Central memory CD8-positive, alpha-beta T cell (primary cell): ENCODE data around the gene L2HGDH.

Source experiments
- ATAC-seq: fragments of 150-1000 bp; cut with Tn5 transposase; replicated peaks from 2 replicates; pipeline ENCODE4 v1.10.0; 2022; ENCODE audit warnings: mild to moderate bottlenecking, moderate FRiP score, moderate number of reproducible peaks; ENCODE audit not compliant: poor library complexity, severe bottlenecking; ENCODE audit errors: extremely low read depth
- DNase-seq, 2 donors: peaks; one replicate each; pipeline ENCODE4 v3.0.0; 2021; ENCODE audit warnings: low spot score in 2 of 2
- H3K27ac Mint-ChIP-seq: one replicate; pipeline ENCODE4 v1.8.0; 2022; ENCODE audit warnings: low read depth, mild to moderate bottlenecking, moderate library complexity, mixed read lengths
- H3K27me3 Mint-ChIP-seq: one replicate; pipeline ENCODE4 v1.8.0; 2022; ENCODE audit warnings: mixed read lengths
- H3K36me3 Mint-ChIP-seq: one replicate; pipeline ENCODE4 v1.8.0; 2022; ENCODE audit warnings: mild to moderate bottlenecking, moderate library complexity, mixed read lengths; ENCODE audit not compliant: insufficient read depth
- H3K4me1 Mint-ChIP-seq: one replicate; pipeline ENCODE4 v1.8.0; 2022; ENCODE audit warnings: mixed read lengths
- H3K4me3 Mint-ChIP-seq: one replicate; pipeline ENCODE4 v1.8.0; 2022; ENCODE audit warnings: mild to moderate bottlenecking, moderate library complexity, mixed read lengths
- H3K9me3 Mint-ChIP-seq: one replicate; pipeline ENCODE4 v1.8.0; 2022; ENCODE audit warnings: mixed read lengths

The L2HGDH gene

GRCh38 chr14:50260072-50260471 lies 52.0 kb downstream of the L2HGDH start:
- no peak overlapping the region for H3K4me3 Mint-ChIP-seq
- H3K9me3 Mint-ChIP-seq: no peaks in the 10 kb centered on the region
- H3K27me3 Mint-ChIP-seq: no peaks in the 10 kb centered on the region
- DNase-seq (no peak), ATAC-seq (no peak)
- H3K27ac Mint-ChIP-seq: no peak overlapping the region
- H3K36me3 Mint-ChIP-seq: peaks cover 2% of the 10 kb centered on the region
- H3K4me1 Mint-ChIP-seq: no peaks in the 10 kb centered on the region

- Mint-ChIP-seq H3K36me3 (peaks cover 2% of the 10 kb centered on the region), H3K4me1 (no peaks in the 10 kb centered on the region), H3K27me3 (no peaks in the 10 kb centered on the region), H3K4me3 (no peak overlapping the region), H3K27ac (no peak overlapping the region), H3K9me3 (no peaks in the 10 kb centered on the region)
- DNase-seq: no peak
- ATAC-seq: no peak
These were observed 54.3 kb downstream of the L2HGDH start for GRCh38 chr14:50257732-50258131.

GRCh38 chr14:50254248-50254647 lies 57.8 kb downstream of the L2HGDH start:
- no peak overlapping the region for H3K4me3 Mint-ChIP-seq
- no peak overlapping the region for H3K27ac Mint-ChIP-seq
- H3K9me3 Mint-ChIP-seq: no peaks in the 10 kb centered on the region
- ATAC-seq (no peak), DNase-seq (no peak)
- no peaks in the 10 kb centered on the region for H3K27me3 Mint-ChIP-seq
- H3K4me1 Mint-ChIP-seq: no peaks in the 10 kb centered on the region
- H3K36me3 Mint-ChIP-seq: no peaks in the 10 kb centered on the region

GRCh38 chr14:50249136-50249775 lies 62.8 kb downstream of the L2HGDH start:
- Mint-ChIP-seq H3K4me1 (no peaks in the 10 kb centered on the region), H3K27me3 (no peaks in the 10 kb centered on the region), H3K27ac (no peak overlapping the region), H3K36me3 (peaks cover 4% of the 10 kb centered on the region), H3K9me3 (no peaks in the 10 kb centered on the region), H3K4me3 (no peak overlapping the region)
- ATAC-seq: no peak
- no peak for DNase-seq

GRCh38 chr14:50247245-50247644 lies 64.8 kb downstream of the L2HGDH start:
- no peaks in the 10 kb centered on the region for H3K9me3 Mint-ChIP-seq
- DNase-seq: no peak
- peaks cover 4% of the 10 kb centered on the region for H3K36me3 Mint-ChIP-seq
- H3K4me3 Mint-ChIP-seq: no peak overlapping the region
- H3K27ac Mint-ChIP-seq: no peak overlapping the region
- H3K4me1 Mint-ChIP-seq: no peaks in the 10 kb centered on the region
- no peak for ATAC-seq
- no peaks in the 10 kb centered on the region for H3K27me3 Mint-ChIP-seq

GRCh38 chr14:50242566-50243310 lies 69.3 kb downstream of the L2HGDH start:
- H3K4me3 Mint-ChIP-seq: no peak overlapping the region
- H3K27me3 Mint-ChIP-seq: no peaks in the 10 kb centered on the region
- no peak overlapping the region for H3K27ac Mint-ChIP-seq
- ATAC-seq (no peak), DNase-seq (no peak)
- H3K36me3 Mint-ChIP-seq: peaks cover 4% of the 10 kb centered on the region
- no peaks in the 10 kb centered on the region for H3K4me1 Mint-ChIP-seq
- H3K9me3 Mint-ChIP-seq: no peaks in the 10 kb centered on the region

GRCh38 chr14:50242096-50242495 lies 69.9 kb downstream of the L2HGDH start:
- DNase-seq: no peak
- ATAC-seq: no peak
- Mint-ChIP-seq H3K4me1 (no peaks in the 10 kb centered on the region), H3K27me3 (no peaks in the 10 kb centered on the region), H3K4me3 (no peak overlapping the region), H3K27ac (no peak overlapping the region), H3K36me3 (peaks cover 4% of the 10 kb centered on the region), H3K9me3 (no peaks in the 10 kb centered on the region)

- Mint-ChIP-seq H3K4me1 (peaks cover 6% of the 10 kb centered on the region), H3K4me3 (no peak overlapping the region), H3K27me3 (no peaks in the 10 kb centered on the region), H3K36me3 (no peaks in the 10 kb centered on the region), H3K27ac (no peak overlapping the region), H3K9me3 (no peaks in the 10 kb centered on the region)
- DNase-seq: no peak
- no peak for ATAC-seq
These were observed 74.6 kb downstream of the L2HGDH start for GRCh38 chr14:50237427-50237826.

GRCh38 chr14:50233951-50234250 lies 78.1 kb downstream of the L2HGDH start:
- no peak for DNase-seq
- no peak for ATAC-seq
- Mint-ChIP-seq H3K9me3 (no peaks in the 10 kb centered on the region), H3K27me3 (no peaks in the 10 kb centered on the region), H3K4me3 (peak overlapping the region; percentile 44), H3K4me1 (peaks cover 22% of the 10 kb centered on the region), H3K36me3 (peaks cover 14% of the 10 kb centered on the region), H3K27ac (no peak overlapping the region)

GRCh38 chr14:50233166-50233950 lies 78.7 kb downstream of the L2HGDH start:
- Mint-ChIP-seq H3K4me1 (peaks cover 27% of the 10 kb centered on the region), H3K36me3 (peaks cover 14% of the 10 kb centered on the region), H3K4me3 (peak overlapping the region; percentile 80), H3K9me3 (no peaks in the 10 kb centered on the region), H3K27ac (no peak overlapping the region), H3K27me3 (no peaks in the 10 kb centered on the region)
- no peak for ATAC-seq
- no peak for DNase-seq

- peak overlapping the region; percentile 80 for H3K4me3 Mint-ChIP-seq
- H3K27me3 Mint-ChIP-seq: no peaks in the 10 kb centered on the region
- peak overlapping the region; percentile 91 for H3K27ac Mint-ChIP-seq
- ATAC-seq (no peak), DNase-seq (no peak)
- H3K36me3 Mint-ChIP-seq: peaks cover 14% of the 10 kb centered on the region
- H3K9me3 Mint-ChIP-seq: no peaks in the 10 kb centered on the region
- peaks cover 29% of the 10 kb centered on the region for H3K4me1 Mint-ChIP-seq
These were observed 79.8 kb downstream of the L2HGDH start for GRCh38 chr14:50232276-50232642.

GRCh38 chr14:50231475-50232275 lies 80.4 kb downstream of the L2HGDH start, which contains the start of gene SOS2:
TSS of gene SOS2 (minus strand) at chr14:50231578. CDS start at chr14:50231283, 295 bp downstream.
- Mint-ChIP-seq H3K36me3 (peaks cover 14% of the 10 kb centered on the region), H3K4me1 (peaks cover 35% of the 10 kb centered on the region), H3K27ac (peak within 1 kb of the TSS; percentile 91), H3K9me3 (no peaks in the 10 kb centered on the region), H3K27me3 (no peaks in the 10 kb centered on the region), H3K4me3 (peak within 1 kb of the TSS; percentile 80)
- DNase-seq: peak; percentile 64 to 71
- peak; percentile 80 for ATAC-seq
